Fibroblast of the conjunctiva (primary cell): Measurements from ENCODE around the gene SRGAP1.

Source experiments
- DNase-seq: peaks from one replicate; pipeline ENCODE4 v3.0.0-alpha.2; 2010; ENCODE audit warnings: low read depth

The SRGAP1 gene

DNA sequence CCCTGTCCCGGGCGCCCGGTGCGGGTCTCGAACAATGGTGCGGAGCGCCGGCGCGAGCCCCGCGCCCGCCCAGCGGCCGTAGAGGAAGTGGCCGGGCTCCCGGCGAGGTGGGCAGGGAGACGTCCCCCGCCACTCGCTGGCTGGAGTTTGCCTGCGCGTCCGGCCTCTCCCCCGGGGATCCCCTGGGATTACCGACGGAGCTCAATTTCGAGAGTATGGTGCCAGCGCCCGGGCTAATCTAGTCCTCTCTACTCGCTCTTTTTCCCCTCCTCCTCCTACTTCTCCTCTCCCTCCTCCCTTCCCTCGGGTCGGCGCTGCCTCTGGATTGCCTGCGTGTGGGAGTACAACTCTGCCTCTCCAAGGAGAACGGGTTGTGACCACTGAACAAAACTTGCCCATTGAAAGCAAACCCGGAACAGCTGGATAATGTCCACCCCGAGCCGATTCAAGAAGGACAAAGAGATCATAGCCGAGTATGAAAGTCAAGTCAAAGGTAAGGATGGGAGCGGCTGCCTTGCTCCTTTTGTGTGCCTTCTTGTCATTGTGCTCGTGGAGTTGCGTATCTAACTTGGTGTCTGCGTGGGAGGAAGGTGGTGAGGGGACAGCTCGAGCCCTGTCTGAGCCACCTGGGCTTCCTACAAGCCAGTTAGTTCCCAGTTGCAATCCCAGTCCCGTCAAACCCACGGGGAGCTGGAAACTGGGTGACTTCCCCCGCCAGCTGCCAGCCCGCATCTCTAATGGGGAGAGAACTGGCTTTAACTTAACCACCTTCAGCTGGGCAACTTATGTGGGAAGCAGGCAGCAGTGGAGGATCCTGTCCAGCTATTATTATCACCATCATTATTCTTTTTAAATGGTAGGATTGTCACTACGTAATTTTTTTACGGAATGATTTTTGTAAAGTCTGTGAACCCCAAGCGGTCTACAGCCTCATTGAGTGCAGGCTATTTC is at the start of gene SRGAP1:
Gene SRGAP1 (plus strand): TSS at position 310 of the 951 bp plus-strand sequence. CDS start 117 bp downstream, at position 427.
- DNase-seq: peak; percentile 82

- no peak for DNase-seq
Observed at GRCh38 chr12:63795032-63795687, 49.3 kb upstream of the SRGAP1 start.

DNA sequence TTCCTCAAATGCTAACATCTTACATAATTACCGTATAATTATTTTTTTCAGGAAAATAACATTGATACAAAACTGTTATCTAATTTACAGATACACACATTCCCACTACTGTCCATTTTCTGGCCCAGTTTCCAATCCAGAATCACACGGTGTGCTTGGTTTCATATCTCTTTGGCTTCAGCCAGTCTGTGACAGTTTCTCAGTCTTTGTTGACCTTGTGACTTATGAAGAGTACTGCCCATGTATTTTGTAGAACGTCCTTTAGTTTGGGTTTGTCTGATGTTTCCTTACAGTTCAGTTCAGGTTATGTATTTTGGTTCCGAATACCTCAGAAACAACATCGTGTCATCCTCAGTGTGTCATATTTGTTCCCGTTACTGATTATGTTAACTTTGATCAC is 48.6 kb upstream of the SRGAP1 start:
- DNase-seq: no peak

GRCh38 chr12:63802012-63802608 is 42.4 kb upstream of the SRGAP1 start:
- peak; percentile 14 for DNase-seq

DNA sequence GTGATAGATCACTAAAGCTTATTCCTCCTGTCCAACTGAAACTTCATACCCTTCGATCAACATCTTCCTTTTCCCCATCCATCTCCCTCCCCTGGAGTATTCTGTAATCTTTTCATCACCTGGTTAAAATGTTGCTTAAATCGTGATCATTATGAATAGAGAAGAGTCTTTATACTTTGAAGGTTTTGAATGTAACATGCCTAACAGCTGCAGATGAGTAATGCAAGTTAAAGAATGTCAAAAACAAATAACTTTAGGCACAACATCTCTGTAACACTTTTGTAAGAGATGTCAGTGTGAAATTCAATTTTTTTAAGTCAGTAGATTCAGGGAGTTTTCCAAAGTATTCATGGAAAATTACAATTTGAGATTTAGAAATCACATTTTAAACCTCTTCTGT is 39.8 kb upstream of the SRGAP1 start:
- DNase-seq: no peak

GRCh38 chr12:63805704-63806672 is 38.5 kb upstream of the SRGAP1 start:
- no peak for DNase-seq

GRCh38 chr12:63808631-63809030 is 35.9 kb upstream of the SRGAP1 start:
- DNase-seq: no peak

DNA sequence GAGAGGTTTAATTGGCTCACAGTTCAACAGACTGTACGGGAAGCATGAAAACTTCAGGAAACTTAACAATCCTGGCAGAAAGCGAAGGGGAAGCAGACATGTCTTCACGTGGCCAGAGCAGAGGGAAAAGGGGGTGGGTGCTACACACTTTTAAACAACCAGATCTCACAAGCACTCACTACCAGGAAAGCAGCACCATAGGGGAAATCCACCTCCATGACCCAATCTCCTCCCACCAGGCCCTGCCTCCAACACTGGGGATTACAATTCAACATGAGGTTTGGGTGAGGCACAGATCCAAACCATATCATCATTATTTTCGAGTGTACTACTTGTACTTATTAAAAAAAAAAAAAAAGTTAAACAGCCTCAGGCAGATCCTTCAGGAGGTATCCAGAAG is 34.9 kb upstream of the SRGAP1 start:
- no peak for DNase-seq

GRCh38 chr12:63811334-63811733 is 33.2 kb upstream of the SRGAP1 start:
- DNase-seq: no peak

DNA sequence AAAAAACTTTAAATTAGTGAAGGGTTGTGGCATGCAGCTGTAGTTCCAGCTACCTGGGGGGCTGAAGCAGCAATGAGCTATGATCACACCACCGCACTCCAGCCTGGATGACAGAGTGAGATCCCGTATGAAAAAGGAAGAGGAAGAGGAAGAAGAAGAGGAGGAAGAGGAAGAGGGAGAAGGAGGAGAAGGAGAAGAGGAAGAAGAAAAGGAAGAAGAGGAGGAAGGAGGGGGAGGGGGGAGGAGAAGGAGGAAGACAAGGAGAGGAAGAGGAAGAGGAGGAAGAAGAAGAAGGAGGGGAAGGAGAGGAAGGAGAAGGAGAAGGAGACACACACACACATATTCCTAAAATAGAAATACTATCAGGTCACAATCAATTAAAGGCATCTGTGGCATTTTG is 32.7 kb upstream of the SRGAP1 start:
- DNase-seq: no peak

DNA sequence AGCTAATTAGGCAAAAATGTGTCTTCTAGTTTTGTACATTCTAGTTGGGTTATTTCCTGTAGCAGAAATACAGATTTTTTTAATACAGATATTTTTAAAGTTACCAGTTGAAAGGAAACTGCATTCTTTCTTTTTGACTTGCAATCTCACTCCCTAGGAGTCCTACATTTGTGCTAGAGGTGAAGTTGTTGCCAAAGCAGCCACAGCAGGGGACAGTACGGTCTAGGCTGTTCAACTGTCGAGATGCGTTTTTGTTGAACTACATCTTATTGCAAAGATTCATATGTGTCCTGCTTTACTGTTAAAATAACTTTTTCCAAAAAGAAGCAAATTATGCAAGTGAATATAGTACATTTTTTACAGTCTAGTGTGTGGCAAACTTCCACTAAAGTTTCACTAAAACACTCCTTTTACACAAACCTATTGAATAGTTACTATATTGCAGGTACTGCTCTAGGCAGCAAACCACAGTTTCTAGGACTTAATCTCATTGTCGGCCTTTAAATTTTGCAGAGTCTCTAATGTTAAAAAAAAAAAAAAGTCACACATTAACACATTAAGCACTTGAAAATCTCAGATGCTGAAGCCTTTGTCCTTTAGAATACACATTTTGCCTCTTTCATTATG is 30.2 kb upstream of the SRGAP1 start:
- no peak for DNase-seq

- no peak for DNase-seq
Observed at GRCh38 chr12:63815482-63815852, 29.0 kb upstream of the SRGAP1 start.

DNA sequence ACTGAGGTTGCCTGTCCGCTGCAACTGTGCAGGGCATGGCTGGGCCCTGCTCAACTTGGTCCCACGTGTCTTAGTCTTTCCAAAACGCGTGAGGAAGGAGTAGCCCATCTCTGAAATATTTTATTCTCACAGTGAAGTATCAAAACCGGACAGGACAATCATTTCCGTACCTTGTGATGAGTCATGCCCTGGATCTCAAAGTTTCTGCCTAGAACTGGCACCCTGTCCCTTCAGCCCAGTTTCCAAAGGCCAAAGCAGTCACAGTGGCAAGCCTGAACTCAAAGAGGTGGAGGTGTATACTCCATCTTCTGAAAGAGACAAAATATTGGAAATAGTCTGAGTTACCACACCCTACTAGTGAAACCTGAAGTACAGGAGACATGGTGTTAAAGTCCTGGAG is 28.5 kb upstream of the SRGAP1 start:
- DNase-seq: no peak

DNA sequence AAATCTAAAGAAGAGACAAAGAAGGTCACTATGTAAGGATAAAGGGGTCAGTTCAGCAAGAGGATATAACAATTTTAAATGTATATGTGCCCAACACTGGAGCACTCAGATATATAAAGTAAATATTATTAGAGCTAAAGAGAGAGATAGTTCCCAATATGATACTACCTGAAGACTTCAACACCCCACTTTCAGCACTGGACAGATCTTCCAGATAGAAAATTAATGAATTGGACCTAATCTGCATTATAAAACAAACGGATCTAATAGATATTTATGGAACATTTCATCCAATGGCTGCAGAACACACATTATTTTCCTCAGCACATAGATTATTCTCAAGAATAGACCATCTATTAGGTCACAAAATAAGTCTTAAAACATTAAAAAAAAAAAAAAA is 24.1 kb upstream of the SRGAP1 start:
- DNase-seq: no peak

DNA sequence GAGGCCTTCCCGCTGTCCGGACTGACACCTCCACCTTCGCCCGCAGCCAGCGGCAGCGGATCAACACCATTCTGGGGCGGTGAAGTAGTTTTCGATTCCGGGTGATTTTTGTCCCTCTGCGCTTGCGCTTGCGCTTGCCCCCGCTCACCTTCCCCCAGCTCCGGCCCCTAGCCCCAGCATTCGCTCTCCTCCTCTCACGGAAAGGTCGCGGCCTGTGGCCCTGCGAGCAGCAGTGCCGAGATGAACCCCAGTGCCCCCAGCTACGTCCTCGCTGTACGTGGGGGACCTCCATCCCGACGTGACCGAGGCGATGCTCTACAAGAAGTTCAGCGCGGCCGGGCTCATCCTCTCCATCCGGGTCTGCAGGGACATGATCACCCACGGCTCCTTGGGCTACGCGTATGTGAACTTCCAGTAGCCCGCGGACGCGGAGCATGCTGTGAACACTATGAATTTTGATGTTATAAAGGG is 22.7 kb upstream of the SRGAP1 start:
- DNase-seq: no peak

GRCh38 chr12:63822352-63822751 is 22.1 kb upstream of the SRGAP1 start:
- no peak for DNase-seq

DNA sequence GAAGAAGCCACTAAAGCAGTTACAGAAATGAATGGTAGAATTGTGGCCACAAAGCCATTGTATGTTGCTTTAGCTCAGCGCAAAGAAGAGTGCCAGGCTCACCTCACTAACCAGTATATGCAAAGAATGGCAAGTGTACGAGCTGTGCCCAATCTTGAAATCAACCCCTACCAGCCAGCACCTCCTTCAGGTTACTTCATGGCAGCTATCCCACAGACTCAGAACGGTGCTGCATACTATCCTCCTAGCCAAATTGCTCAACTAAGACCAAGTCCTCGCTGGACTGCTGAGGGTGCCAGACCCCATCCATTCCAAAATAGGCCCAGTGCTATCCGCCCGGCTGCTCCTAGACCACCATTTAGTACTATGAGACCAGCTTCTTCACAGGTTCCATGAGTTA is 21.5 kb upstream of the SRGAP1 start:
- DNase-seq: no peak

DNA sequence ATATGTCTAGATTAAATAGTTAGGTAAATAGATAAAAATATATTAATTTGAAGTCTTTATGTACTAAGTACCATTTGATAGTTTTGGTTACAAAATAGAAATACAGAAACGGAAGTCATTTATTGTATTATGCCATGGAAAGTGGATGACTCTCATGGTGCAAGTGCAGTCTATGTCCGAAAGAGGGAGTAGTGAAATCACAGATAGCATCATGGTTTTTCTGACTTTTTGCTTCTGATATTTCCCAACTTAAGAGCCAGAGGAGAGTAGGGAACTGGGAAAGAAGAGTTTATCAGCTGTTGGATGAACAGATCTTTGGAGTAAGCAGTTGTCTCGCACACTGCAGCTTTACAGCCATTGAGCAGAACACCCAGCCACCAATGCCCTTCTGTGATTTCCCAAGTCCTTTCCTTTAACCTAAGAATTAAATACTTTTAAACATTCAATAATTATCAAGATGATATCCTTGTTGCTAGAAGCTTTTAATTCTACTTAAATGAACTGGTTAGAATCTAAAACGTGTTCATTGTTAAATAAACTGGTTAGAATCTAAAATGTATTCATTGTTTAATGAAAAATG is 18.4 kb upstream of the SRGAP1 start:
- peak; percentile 57 for DNase-seq

DNA sequence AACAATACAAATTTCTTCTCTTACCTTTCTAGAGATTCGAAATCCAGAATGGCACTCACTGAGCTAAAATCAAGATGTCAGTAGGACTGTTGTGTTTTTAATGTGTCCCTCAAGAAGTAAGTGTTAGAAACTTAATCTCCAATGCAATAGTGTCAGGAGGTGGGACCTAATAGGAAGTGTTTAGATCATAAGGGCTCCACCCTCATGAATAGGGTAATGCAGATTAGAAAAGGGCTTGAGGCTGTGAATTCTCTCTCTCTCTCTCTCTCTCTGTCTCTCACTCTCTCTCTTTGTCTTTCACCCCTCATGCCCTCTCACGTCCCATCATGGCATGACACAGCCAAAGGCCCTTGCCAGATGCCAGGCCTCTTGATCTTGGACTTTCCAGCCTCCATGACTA is 15.6 kb upstream of the SRGAP1 start:
- DNase-seq: no peak

GRCh38 chr12:63836046-63836445 is 8.5 kb upstream of the SRGAP1 start:
- DNase-seq: no peak

DNA sequence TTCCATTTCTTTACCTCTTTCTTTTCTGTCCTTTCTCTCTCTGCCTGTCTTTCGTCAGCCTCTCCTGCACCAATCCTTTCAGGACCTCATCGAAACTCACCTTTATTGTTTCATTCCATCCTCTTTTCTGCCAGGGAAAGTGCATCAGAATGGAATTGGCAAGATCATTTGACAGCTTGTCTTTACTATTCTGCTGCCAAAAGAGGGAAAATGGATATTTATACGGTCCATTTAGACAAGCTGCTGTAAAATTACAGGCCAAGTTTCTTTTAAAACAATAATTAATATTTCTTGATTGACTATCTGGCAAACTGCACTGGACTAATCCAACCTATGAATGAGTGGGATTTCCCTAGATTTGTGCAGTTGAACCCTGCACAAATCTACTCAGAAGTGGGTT is 7.6 kb upstream of the SRGAP1 start:
- no peak for DNase-seq
